NCI-H510A (cell line): ENCODE measurements around the gene UACA.

ENCODE experiments used
- DNase-seq: peaks from one replicate; lab custom pipeline; 2025; lab: John Stamatoyannopoulos, UW

Gene UACA

GRCh38 chr15:70708839-70709238 is 54.5 kb downstream of the UACA start:
- DNase-seq = no peak

- DNase-seq = no peak
These were observed 55.6 kb downstream of the UACA start for GRCh38 chr15:70707686-70708300.

- DNase-seq = no peak
These were observed 58.6 kb downstream of the UACA start for GRCh38 chr15:70704731-70705130.

- DNase-seq = peak; percentile 12
These were observed 59.2 kb downstream of the UACA start for GRCh38 chr15:70704166-70704565.

- no peak for DNase-seq
These were observed 60.1 kb downstream of the UACA start for GRCh38 chr15:70703096-70703878.

- no peak for DNase-seq
These were observed 60.8 kb downstream of the UACA start for GRCh38 chr15:70702584-70702983.

GRCh38 chr15:70701891-70702568 is 61.3 kb downstream of the UACA start:
- DNase-seq = no peak

- no peak for DNase-seq
These were observed 62.2 kb downstream of the UACA start for GRCh38 chr15:70701171-70701570.

- no peak for DNase-seq
These were observed 63.5 kb downstream of the UACA start for GRCh38 chr15:70699890-70700289.

- no peak for DNase-seq
These were observed 64.4 kb downstream of the UACA start for GRCh38 chr15:70698836-70699390.

GRCh38 chr15:70698426-70698825 is 64.9 kb downstream of the UACA start:
- DNase-seq = no peak

GRCh38 chr15:70690491-70691276 is 72.7 kb downstream of the UACA start:
- no peak for DNase-seq

- DNase-seq = no peak
These were observed 73.3 kb downstream of the UACA start for GRCh38 chr15:70690021-70690420.

GRCh38 chr15:70687482-70687881 is 75.9 kb downstream of the UACA start:
- no peak for DNase-seq

GRCh38 chr15:70680817-70681216 is 82.5 kb downstream of the UACA start:
- DNase-seq = no peak

GRCh38 chr15:70679919-70680231 is 83.5 kb downstream of the UACA start:
- DNase-seq = no peak

GRCh38 chr15:70672081-70672480 is 91.3 kb downstream of the UACA start:
- DNase-seq = no peak

- no peak for DNase-seq
These were observed 92.7 kb downstream of the UACA start for GRCh38 chr15:70670680-70671079.

GRCh38 chr15:70669966-70670658 is 93.2 kb downstream of the UACA start:
- no peak for DNase-seq

GRCh38 chr15:70669006-70669602 is 94.3 kb downstream of the UACA start:
- DNase-seq = no peak

GRCh38 chr15:70665599-70665998 is 97.8 kb downstream of the UACA start:
- no peak for DNase-seq
